EH (cell line): Measurements from ENCODE around the gene TBC1D2.

ENCODE experiments used
- DNase-seq: peaks from one replicate; pipeline ENCODE4 v3.0.0-alpha.2; 2015; ENCODE audit warnings: low read depth

Gene TBC1D2

DNA sequence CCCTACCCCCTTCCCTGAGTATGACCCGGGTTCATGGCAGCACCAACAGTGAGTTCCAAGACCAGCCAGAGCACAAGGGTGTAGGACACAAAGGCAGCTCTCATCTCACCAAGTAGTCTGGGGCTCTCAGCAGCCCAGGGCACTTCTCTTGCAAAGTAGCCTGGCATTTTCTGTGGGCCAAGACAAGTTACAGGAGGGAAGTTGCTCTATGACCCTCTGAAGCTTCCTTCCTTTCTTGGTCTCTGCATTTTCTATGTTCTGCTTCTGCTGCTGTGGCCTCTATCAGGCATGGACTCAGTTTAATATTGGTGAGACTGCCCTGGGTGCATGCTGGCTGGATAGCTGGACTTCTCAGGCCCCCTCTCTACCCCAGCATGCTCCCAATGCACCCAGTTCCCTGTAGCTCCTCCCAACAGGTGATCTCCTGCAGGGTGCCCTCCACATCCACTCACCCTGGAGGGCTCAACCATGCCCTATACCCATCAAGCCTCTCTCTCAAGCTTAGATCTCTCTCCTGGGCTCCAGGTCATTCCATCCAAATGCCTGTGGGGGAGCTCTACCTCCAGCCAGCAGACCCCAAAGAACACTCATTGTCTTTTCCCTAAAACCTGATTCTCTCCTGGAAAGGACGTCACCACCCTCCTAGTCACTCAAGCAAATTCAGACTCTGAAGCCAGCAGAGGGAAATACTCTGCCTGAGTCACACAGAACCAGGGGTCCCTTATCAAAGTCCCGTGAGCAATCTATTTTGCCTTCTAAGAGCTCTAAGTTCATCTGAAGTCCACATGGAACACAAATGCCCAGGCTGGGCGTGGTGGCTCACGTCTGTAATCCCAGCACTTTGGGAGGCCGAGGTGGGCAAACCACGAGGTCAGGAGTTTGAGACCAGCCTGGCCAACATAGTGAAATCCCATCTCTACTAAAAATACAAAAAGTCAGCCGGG lies 13.8 kb downstream of the TBC1D2 start:
- DNase-seq, result no peak

DNA sequence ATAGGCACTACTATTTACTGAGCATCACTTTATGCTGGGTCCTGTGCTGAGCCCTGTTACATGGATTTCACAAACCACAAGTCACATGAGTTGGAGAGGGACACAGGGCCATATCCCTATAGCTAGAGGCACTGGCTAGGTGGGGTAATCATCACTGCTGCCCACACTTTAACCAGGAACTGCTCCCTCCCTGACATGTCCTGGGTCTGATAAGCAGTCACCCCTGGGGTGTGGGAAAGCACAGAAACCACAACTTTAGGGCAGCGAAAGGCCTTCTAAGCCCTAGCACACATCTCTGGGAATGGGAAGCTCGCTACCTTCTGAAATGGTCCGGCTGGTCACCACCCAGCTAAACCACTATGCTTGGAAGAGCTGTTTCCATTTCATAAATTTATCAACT lies 15.0 kb downstream of the TBC1D2 start:
- no peak for DNase-seq

DNA sequence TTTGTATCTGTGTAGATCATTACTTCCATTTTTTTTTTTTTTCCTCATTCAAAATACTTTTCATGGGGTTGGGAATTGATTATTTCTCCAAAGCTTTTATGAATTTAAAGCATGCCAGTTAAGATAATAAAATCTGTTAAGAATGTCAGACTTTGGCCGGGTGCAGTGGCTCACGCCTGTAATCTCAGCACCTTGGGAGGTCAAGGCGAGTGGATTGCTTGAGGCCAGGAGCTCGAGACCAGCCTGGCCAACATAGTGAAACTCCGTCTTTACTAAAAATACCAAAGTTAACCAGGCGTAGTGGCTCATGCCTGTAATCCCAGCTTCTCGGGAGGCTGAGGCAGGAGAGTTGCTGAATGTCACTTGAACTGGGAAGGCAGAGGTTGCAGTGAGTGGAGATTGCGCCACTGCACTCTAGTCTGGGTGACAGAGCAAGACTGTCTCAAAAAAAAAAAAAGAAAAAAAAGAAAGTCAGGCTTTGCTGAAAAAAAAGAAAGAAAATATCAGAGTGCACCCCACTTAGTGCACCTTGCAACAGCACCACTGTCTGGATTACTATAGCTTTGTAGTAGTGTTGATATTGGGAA lies 18.5 kb downstream of the TBC1D2 start:
- no peak for DNase-seq

DNA sequence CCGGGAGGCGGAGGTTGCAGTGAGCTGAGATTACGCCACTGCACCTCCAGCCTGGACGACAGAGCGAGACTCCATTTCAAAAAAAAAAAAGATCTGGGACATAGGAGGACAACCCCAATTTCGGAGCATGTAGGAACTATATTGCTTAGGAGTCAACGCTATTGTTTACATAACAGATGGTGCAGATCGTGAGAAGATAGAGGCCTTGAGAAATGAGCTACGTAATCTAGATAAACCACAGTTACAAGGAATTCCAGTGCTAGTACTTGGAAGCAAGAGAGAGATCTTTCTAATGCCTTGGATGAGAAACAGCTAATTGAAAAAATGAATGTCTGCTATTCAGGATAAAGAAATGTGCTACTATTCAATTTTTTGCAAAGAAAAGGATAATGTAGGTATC lies 20.3 kb downstream of the TBC1D2 start:
- DNase-seq, result peak; percentile 45

DNA sequence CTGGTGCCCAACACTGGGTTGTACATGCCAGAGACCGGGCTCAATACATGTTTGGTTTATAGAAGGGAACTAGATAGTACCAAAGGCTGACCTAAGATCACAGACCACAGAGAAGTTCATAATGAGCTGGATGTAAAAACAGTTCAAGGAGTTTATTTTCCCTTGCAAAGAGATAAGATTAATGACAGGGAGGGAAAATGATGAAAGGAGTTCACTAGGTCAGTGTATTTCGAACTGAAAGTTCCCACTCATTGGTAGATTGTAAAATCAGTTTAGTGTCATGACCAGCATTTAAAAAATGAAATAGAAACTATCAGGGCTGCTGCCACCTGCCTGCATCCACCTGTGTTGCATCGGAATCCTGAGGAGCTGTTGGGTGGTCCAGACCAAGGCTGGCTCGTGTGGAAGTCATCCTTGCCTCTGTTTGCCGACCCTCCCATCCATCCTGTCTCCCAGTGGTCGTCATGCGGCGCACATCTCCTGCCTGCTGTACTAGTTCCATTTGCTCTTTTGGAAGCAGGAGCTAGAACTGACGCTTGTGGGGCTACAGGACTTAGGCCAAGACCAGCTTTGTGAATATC lies 21.1 kb downstream of the TBC1D2 start:
- no peak for DNase-seq

DNA sequence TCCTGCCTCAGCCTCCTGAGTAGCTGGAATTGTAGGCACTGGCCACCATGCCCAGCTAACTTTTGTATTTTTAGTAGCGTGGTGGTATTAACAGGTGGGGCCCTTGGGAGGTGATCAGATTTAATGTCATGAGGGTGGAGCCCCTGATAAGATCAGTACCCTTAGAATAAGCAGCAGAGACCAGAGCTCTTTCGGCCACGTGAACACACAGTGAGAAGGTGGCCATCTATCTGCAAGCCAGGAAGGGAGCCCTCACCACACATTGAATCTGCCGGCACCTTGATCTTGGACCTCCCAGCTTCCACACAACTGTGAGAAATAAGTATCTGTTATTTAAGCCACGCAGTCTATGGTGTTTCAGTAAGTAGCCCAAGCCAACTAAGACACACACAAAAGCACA lies 22.5 kb downstream of the TBC1D2 start:
- DNase-seq, result no peak

DNA sequence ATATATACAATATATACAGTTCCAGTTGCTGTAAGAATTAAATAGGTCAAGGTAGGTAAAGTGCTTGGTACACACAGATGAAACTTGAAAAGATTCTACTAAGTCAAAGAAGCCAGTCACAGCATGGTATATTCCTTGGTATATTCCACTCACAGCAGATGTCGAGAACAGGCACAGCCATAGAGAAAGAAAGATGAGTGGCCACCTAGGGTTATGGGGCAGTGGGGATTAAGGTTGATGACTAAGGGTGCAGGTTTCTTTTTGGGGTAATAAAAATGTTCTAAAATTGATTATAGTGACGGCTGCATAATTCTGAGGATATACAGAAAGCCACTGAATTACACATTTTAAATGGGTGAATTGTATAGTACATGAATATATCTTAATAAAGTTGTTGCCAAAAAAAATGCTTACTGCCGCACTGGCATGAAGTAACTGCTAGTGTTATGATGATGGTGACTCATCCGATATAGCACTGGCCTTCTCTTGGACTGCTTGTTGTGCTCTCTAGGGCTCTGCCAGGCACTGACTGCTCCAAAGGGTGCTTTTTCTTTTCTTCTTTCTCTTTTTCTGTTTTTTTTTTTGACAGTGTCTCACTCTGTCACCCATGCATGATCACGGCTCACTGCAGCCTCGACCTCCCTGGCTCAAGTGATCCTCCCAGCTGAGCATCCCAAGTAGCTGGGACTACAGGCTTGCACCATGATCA lies 23.5 kb downstream of the TBC1D2 start:
- peak; percentile 89 for DNase-seq

DNA sequence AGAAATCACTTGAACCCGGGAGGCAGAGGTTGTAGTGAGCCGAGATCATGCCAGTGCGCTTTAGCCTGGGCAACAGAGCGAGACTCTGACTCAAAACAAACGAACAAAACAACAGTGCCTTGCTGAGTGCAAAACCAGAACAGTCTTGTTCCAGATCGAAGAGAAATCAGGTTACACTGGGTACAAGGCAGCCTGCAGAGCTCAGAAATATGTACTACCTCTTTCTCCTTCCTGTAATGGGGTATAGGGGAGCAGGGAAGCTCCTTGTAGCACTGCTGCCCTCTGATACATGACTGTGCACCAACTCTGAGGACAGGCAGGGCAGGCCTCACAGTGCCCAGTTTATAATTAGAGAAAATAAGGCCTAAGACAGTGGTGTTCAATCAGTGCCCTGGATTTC lies 24.7 kb downstream of the TBC1D2 start:
- DNase-seq, result no peak

DNA sequence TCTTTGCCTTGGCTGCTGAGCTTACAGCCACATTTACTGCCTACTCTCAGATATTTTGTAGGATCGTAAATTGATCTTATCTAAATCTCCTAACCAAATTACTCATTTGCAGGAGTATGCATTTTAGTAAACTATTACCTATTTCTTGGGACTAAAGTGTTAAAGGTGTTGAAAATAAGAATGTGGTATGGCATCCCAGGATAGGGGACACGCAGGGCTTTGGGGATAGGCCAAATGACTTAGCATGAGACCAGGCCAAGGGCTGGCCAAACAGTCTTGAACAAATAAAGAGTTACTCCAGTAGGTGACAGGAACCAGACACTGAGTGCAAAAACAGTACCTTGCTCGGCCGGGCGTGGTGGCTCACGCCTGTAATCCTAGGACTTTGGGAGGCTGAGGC lies 25.1 kb downstream of the TBC1D2 start:
- no peak for DNase-seq

DNA sequence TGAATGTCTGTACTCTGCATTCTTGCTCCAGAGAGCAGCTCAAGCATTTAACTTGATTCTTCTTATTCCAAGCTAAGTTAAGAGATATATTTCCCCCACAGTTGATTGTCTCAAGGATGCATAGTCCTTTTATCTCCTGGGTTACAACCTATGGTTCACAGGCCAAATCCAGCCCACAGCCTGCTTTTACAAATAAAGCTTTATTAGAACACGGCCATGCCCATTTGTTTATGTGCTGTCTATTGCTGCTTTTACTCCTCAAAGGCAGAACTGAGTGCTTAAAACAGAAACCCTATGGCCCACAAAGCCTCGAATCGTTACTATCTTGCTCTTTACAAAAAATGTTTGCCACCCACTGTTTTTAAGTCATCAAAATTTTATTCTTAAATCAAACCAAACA lies 25.8 kb downstream of the TBC1D2 start:
- no peak for DNase-seq

DNA sequence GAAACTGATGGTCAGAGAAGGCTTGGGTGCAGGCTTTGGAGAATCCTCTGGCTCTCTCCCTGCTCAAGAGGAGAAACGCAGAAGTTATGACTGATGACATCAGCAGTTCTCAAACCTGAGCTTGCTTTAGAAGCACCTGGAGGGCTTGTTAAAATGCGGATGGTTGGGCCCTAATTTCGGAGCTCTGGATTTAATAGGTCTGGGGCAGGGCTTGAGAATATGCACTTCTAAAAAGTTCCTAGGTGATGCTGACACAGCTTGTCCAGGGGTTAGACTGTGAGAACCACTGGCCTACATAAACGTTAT lies 26.4 kb downstream of the TBC1D2 start:
- no peak for DNase-seq

DNA sequence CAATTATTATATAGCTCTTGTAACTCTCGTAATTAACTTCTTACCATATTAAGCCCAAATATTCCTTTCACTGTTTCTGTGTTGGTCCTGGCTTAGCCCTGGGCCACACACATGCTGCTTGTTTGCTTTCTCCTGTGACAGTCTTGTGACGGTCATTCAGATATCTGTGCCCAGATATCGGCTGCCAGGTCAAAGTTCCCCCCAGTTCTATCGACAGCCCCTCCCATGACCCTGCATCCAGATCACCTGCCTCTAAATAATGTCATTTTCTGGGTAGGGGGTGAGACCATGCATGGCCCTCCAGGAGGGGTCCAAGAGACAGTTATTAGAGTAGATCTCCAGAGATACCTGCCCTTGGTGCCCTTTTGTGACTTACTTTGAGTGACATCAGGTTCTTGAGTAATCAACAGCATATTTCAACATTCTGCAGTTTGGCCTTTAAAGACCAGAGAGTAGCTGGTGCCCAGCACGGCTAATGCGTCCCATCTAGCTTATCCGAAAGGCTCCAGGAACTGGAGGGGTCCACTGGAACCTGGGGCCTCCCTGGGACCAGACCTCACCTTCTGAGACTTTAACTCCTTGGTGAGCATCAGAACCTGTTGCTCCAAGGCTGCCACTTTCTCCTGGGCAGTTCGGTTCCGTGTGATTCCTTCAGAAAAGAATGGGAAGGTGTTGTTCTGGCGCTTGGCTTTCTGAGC lies 26.9 kb downstream of the TBC1D2 start:
- DNase-seq, result no peak

DNA sequence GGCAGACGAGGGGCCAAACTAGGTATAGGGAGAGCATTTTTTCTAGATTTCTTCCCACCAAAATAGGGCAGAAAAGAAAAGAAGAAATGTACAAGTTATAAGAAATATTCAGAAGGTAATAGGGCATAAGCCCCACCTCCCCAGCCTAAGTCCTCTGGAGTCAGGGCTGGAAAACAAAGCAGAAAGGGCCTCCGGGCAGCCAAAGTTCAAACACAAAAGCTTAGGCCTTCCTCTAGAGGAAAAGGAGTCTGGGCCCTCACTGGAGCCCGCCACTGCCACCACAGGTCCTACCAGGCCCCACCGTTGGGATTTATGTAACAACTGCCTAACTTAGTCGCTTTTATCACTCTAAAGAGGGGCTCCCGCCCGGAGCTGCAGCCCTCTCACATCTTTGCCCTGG lies 27.6 kb downstream of the TBC1D2 start:
- no peak for DNase-seq

DNA sequence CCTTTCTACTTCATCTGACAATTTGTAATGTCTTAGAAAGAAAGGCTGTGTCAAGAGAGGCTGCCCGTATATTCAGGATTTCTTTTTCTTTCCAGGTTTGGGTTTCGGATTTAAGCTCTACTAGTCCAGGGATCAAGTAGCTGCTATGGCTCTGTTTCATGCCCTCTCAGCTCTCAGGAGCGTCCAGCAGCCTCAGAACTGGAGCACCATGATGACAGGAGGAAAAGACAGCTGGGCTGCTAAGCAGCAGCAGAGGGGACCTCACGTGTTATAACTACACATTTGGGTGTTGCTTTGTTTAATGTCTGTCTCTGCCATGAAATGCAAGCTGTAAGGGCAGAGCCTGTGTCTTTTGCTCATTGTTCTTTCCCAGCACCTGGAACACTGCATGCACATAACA lies 28.5 kb downstream of the TBC1D2 start:
- DNase-seq, result no peak

DNA sequence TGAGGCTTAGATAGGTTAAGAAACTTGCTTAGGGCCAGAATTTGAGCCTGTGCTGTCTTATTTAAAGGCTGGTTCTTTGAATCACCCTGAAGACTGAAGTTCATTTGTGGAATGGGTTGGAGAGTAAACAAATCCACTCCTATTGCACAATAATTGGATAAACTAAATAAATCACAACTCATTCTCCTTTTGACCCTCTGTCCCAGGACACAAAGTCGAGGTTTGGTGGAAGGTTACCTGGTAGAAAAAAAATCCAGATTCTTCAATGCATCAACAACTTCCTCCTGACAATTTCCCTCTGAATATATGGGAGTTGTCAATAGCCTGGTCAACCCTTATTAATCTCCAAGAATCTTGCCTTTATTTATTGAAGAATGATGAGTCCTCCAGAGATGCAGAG lies 28.9 kb downstream of the TBC1D2 start:
- DNase-seq, result peak; percentile 42

DNA sequence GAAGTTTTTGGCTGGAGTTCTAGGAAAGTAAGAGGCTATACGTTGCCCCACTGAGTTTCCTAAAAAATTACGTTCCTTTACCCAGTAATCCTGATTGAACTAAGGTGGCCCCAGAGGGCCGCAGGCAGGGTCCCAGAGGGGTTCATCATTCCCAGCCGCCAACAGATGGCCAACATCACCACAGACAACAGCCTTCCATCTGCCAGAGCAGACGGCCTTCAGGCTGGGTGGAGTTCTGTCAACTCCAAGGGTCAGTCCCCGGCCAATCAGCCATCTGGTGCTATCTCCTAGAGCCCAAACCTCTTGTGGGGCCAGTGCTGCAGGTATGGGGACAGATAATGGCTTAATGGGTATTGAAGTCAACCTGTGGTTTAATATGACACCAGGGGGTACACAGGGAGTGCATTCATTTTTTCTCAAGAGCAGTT lies 30.4 kb downstream of the TBC1D2 start:
- DNase-seq, result no peak

DNA sequence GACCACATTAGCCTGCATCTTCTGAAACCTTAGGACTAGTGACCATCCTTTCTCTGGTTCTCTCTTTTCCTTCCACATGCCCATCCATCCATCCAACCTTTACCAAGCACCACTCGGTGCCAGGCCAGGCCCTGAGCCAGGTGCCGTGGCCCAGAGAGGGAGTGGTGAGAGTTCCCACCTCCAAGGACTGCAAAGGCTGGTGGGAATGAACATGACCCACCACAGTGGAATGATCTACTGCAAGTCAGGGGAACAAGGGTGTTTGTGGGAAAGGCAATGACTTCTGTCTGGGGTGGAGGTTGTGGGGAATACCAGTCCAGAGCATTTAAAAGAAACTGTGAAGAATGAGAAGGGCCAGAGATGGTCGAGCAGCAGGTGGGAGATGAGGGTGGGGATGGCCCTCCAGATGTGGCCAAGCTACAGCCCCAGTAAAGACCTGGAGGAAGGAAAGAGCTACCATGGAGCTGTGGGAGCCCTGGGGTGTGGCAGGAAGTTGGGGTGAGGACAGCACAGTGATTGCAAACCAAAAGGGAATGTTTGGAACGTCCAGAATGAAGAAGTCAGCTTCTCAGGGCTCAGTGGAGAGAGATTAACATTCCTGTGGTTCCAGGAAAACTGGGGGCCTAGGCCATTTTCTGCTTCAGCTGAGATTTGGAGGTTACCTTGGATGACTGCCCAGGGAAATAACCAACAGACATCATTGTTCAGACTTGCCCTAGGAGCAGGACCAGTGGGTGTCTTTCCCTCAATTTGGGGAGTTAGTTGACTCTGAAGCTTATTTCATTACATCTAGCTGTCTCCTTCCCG lies 32.4 kb downstream of the TBC1D2 start:
- DNase-seq, result peak; percentile 100

DNA sequence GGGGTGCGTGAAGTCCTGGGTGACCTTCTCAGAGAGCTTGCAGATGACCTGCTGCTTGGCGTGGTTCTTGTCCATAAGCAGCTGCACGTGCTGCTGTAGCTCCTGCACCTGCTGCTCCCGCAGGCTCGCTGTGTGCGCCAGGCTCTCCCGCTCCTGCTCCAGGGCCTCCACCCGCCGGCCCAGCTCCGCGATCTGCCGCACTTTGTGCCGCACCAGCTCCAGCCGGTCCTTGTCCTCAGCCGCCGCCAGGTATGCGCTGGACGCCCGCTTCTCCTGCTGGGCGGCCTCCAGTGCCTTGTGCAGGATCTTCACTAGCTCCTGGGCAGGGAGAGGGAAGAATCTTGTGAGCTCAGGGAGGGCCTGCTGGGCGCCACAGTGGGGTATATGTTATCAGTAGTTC lies 34.5 kb downstream of the TBC1D2 start:
- no peak for DNase-seq

DNA sequence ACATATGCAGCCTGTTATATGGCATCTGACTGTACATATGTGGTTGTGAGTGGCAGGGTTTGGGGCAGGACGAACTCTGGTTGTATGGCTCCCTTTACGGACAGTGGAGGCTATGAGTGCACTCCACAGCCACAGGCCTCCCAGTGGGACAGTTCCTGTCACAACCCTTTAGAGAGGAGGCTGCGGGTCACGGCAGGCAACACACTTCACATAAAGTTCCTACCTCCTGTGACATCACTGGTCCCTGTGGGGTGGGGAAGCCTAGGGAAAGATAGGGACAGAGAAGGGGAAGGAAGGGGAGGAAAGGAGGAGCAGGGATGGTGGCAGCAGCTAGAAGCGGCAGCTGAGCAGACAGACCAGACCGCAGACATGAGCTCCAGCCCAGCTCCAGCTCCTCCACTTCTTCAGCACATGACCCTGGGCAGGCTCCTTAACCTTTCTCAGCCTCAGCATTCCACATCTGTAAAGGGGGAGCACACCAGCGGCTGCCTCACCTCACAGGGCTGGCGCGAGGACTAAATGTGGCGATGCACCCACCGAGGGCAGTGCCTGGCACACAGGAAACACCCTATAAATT lies 35.6 kb downstream of the TBC1D2 start:
- DNase-seq, result no peak

DNA sequence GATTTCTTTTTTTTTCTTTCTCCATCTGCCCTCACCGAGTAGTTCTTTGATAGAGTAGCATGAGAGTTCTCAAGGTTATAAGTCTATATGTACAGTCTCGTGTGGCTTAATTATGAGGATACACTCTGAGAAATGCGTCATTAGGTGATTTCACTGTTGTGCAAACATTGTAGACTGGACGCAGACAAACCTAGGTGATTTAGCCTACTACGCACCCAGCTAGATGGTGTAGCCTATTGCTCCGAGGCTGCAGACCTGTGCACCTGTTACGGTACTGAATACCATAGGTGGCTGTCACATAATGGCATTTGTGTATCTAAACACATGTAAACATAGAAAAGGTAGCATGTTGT lies 36.1 kb downstream of the TBC1D2 start:
- DNase-seq, result no peak
